Mucosa of descending colon (tissue), 3 donors: ENCODE results near the gene MAPT. TPM values are rescaled to one million over a fixed set of nuclear protein-coding genes. Genes with fewer than 3 reads are reported as not detected.

Experiments used
- ATAC-seq: fragments of 200-7000 bp; cut with Tn5 transposase; one replicate; pipeline ENCODE4 v1.9.1; 2020; ENCODE audit warnings: mild to moderate bottlenecking, moderate library complexity
- DNase-seq, 3 donors: peaks; one replicate each; pipeline ENCODE4 v3.0.0-alpha.2; 2020
- H3K36me3 ChIP-seq: fragments of 200-600 bp; one replicate; pipeline ENCODE4 v1.8.0; 2021; ENCODE audit warnings: low read depth, mild to moderate bottlenecking
- H3K4me1 ChIP-seq: fragments of 200-600 bp; one replicate; pipeline ENCODE4 v1.8.0; 2021; ENCODE audit warnings: low read depth, mild to moderate bottlenecking
- H3K4me3 ChIP-seq: fragments of 200-600 bp; one replicate; pipeline ENCODE4 v1.8.0; 2021; ENCODE audit warnings: mild to moderate bottlenecking
- H3K9me3 ChIP-seq: fragments of 200-600 bp; one replicate; pipeline ENCODE4 v1.8.0; 2021; ENCODE audit warnings: mild to moderate bottlenecking
- intact Hi-C, 2 donors: fragments of 100-400 bp; cut with DNase I in 1 of 2; cut with micrococcal nuclease in 1 of 2; formaldehyde crosslinking; loops; one replicate each; pipeline versions ENCODE4 v1.11.0 to v1.11.1; 2022; cut with DNase I, micrococcal nuclease
- total RNA-seq, 3 donors: library from RNA; stranded (reverse); fragmentation: NEBNext Ultra II Directional in 2 of 3; extraction: Animal tissue kit (Norgen Biotek cat#: 25700) in 2 of 3; gene quantifications; one replicate each; pipeline versions ENCODE4 v1.2.1 to v1.2.4, GENCODE V29; 2021 to 2023
- TF ChIP-seq, protein P1 (sequence below): fragments of 200-600 bp; IDR thresholded peaks from one replicate; pipeline ENCODE4 v1.8.0; 2022; ENCODE audit warnings: antibody characterized with exemption, mild to moderate bottlenecking
- donor health status: DM: no; HTN: no; CAD: no; lungs with moderate emphysema.
- donor health status: DM: no; HTN: no; CAD: no.
- donor health status: DM: no; HTN: yes; CAD: no.

The MAPT gene
- total RNA-seq, 3 donors from 2014 or later = 0.72 to 61.5 (median 1.4) TPM

GRCh38 chr17:45930420-45930951, 36.1 kb downstream of the MAPT start:
- peaks cover 5% of the 10 kb centered on the region for H3K9me3 ChIP-seq
- DNase-seq = no peak
- TF ChIP-seq, protein P1, sequence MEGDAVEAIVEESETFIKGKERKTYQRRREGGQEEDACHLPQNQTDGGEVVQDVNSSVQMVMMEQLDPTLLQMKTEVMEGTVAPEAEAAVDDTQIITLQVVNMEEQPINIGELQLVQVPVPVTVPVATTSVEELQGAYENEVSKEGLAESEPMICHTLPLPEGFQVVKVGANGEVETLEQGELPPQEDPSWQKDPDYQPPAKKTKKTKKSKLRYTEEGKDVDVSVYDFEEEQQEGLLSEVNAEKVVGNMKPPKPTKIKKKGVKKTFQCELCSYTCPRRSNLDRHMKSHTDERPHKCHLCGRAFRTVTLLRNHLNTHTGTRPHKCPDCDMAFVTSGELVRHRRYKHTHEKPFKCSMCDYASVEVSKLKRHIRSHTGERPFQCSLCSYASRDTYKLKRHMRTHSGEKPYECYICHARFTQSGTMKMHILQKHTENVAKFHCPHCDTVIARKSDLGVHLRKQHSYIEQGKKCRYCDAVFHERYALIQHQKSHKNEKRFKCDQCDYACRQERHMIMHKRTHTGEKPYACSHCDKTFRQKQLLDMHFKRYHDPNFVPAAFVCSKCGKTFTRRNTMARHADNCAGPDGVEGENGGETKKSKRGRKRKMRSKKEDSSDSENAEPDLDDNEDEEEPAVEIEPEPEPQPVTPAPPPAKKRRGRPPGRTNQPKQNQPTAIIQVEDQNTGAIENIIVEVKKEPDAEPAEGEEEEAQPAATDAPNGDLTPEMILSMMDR = no peak
- no peak overlapping the region for H3K4me3 ChIP-seq
- H3K4me1 ChIP-seq = no peaks in the 10 kb centered on the region
- intact Hi-C loops = no loop called here
- no peak for ATAC-seq
- no peaks in the 10 kb centered on the region for H3K36me3 ChIP-seq

DNA sequence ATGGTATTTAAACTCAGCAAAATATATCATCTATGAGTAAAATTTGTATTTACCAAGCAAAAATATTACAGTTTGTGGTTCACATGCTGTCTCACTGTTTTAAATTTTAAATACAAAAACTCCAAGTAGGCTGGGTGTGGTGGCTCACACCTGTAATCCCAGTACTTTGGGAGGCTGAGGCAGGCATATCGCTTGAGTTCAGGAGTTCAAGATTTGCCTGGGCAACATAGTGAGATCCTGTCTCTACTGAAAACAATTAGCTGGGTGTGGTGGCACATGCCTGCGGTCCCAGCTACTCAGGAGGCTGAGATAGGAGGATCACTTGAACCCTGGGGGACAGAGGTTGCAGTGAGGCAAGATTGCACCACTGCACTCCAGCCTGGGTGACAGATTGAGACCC, 37.3 kb downstream of the MAPT start:
- no peaks in the 10 kb centered on the region for H3K36me3 ChIP-seq
- intact Hi-C loops = no loop called here
- no peak overlapping the region for H3K4me3 ChIP-seq
- no peak for DNase-seq
- no peak for ATAC-seq
- peaks cover 5% of the 10 kb centered on the region for H3K9me3 ChIP-seq
- TF ChIP-seq, protein P1 = no peak
- H3K4me1 ChIP-seq = no peaks in the 10 kb centered on the region

DNA sequence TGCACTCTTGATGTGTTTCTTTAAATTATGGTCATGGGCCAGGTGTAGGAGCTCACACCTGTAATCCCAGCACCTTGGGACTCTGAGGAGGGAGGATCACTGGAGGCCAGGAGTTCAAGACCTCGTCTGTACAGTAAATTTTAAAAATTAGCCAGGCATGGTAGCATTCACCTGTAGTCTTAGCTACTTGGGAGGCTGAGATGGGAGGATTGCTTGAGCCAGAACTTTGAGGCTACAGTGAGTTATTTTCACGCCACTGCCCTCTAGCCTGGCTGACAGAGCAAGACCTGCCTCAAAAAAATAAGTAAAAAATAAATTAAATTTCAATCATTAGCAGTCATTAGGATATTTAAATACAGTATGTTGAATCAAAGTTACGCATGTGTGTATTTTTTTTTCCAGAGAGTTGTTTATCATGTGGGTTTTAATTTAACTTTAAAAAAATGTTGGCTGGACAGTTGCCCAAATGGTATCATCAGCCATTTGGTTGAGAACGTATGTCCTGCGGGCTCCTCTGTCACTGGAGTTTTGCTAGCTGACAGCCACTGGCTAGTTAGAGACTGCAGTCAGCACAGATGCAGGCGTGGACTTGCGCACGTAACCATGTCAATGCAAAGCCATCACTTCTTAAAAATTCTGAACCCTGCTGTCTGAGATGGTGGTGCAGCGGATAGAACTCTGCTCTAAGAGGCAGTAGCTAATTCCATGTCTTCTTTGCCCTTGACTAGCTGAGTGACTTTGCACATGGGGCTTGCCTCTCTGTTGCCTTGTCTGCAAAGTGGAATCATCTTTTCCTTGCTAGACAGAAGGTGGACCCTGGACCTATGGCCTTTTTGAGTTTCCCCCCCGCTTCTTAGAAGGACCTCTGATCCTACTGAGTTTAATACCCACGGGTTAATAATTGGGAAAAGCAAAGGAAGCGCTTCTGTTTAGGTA, 40.0 kb downstream of the MAPT start:
- no peak for DNase-seq
- intact Hi-C loops = no loop called here
- no peak overlapping the region for H3K4me3 ChIP-seq
- no peak for ATAC-seq
- H3K36me3 ChIP-seq = no peaks in the 10 kb centered on the region
- no peaks in the 10 kb centered on the region for H3K9me3 ChIP-seq
- H3K4me1 ChIP-seq = no peaks in the 10 kb centered on the region
- TF ChIP-seq, protein P1 = no peak

DNA sequence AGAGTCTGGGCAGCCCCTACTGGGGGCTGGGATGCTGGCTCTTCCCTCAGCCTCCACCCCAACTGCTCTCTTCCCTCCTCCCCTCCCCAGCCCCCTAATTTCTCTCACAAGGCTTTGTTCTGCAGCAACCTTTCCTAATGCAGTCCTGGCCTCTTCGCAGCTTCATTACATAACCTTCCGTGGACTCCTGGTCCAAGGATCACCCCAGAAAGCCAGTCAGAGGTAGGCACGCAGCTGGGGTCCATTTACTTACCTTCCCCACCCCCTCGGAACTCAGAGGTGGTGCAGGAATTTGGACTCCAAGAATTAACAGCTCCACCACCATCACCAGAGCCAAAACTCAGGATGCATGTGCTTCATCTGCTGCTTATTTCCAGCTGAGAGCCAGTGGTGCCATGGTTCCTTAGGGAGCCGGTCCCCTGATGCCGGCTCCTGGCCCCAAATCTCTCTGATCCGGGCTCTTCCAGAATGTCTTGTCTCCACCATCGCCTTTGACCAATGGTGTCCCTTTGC, 40.9 kb downstream of the MAPT start:
- Histone ChIP-seq H3K9me3 (no peaks in the 10 kb centered on the region), H3K4me1 (no peaks in the 10 kb centered on the region), H3K36me3 (no peaks in the 10 kb centered on the region), H3K4me3 (no peak overlapping the region)
- intact Hi-C loops = no loop called here
- DNase-seq = no peak
- TF ChIP-seq, protein P1 = no peak
- ATAC-seq = no peak

DNA sequence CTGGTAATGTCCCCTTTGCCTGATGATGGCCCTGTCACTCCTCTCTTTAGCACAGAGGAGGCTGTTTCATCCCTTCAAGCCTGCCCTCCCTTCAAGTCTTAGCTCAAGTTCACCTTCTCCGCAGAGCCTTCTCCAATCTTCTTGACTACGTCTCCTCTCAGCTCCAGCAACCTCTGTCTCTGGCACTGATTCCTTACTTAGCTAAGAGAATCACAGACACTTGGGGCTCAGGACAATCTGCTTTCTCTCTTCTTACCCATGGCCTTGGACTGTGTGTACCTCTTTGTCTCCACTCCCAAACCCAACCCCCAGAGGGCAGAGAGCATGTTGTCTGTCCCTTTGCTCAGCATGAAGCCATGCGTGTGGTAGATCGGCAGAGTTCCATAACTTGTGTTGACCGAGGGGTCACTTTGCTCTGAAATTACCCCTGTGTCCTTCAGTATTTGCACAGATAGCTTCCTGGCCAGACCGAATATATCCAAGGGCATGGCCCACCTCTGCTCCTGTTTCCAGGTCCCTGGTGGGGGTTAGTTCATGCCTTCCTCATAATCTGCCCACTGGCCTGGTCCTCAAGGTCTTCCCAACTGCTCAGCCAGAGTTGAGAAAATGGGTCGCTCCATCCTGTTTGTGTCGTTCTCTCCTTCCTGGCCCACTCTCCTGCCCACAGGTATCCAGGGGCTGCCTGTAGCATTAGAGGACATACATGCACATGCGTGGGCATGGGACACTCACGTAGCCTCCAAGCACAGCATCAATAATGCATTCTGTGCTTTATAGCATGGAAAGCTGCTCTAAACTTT, 41.6 kb downstream of the MAPT start:
- intact Hi-C loops = no loop called here
- TF ChIP-seq, protein P1 = no peak
- ATAC-seq (no peak), DNase-seq (no peak)
- no peaks in the 10 kb centered on the region for H3K36me3 ChIP-seq
- H3K9me3 ChIP-seq = no peaks in the 10 kb centered on the region
- H3K4me3 ChIP-seq = no peak overlapping the region
- no peaks in the 10 kb centered on the region for H3K4me1 ChIP-seq
